IMR-90 (cell line): Measurements from ENCODE around the gene RARB. TPM values are rescaled to one million over a fixed set of nuclear protein-coding genes. Genes with fewer than 3 reads are reported as not detected.

Source experiments
- ATAC-seq: fragments of 200-7000 bp; cut with Tn5 transposase; 2 replicates; pipeline ENCODE4 v1.9.1; 2020; ENCODE audit warnings: low read depth, mild to moderate bottlenecking, moderate library complexity
- BruUV-seq: library from RNA; stranded (reverse); fragments of 400-500 nt; replicated peaks from 2 replicates; lab custom pipeline; 2021; lab: Mats Ljungman, UMichigan
- CTCF ChIA-PET: fragments of 300-600 bp; formaldehyde crosslinking; extraction: SDS; loops from one replicate; lab custom pipeline; 2021; ENCODE audit warnings: antibody characterized with exemption; lab: Yijun Ruan, JAX
- POLR2A ChIA-PET: fragments of 300-600 bp; sonication (Branson Sonifier 250); formaldehyde crosslinking; loops from one replicate; lab custom pipeline; 2022; ENCODE audit warnings: antibody characterized with exemption; ENCODE audit not compliant: unreplicated experiment; lab: Charles Lee
- DNase-seq: peaks from one replicate; pipeline ENCODE4 v3.0.0; 2013
- H2AFZ ChIP-seq: replicated peaks from 2 replicates; pipeline ENCODE3; 2013; ENCODE audit warnings: low read length, mild to moderate bottlenecking; ENCODE audit not compliant: poor library complexity
- H2AK5ac ChIP-seq: 2 replicates; pipeline ENCODE4 v1.6.1; 2013; ENCODE audit warnings: low read depth, low read length, inconsistent platforms
- H2AK9ac ChIP-seq: replicated peaks from 2 replicates; pipeline ENCODE3; 2013; ENCODE audit warnings: mild to moderate bottlenecking, low read depth, low read length, moderate library complexity; ENCODE audit not compliant: poor library complexity
- H2BK120ac ChIP-seq: 2 replicates; pipeline ENCODE4 v1.6.1; 2013; ENCODE audit warnings: low read depth, low read length, inconsistent platforms
- H2BK15ac ChIP-seq: 3 replicates; pipeline ENCODE4 v1.6.1; 2013; ENCODE audit warnings: low read depth, low read length, inconsistent platforms
- H2BK20ac ChIP-seq: 2 replicates; pipeline ENCODE4 v1.6.1; 2013; ENCODE audit warnings: low read depth, mild to moderate bottlenecking, inconsistent platforms, low read length, moderate library complexity
- H2BK5ac ChIP-seq: 2 replicates; pipeline ENCODE4 v1.6.1; 2013; ENCODE audit warnings: mild to moderate bottlenecking, low read depth, low read length, inconsistent platforms; ENCODE audit not compliant: poor library complexity, severe bottlenecking
- H3K14ac ChIP-seq: replicated peaks from 2 replicates; pipeline ENCODE4 v1.6.1; 2013; ENCODE audit warnings: low read depth, low read length, inconsistent platforms
- H3K18ac ChIP-seq: 2 replicates; pipeline ENCODE4 v1.6.1; 2013; ENCODE audit warnings: low read depth, low read length, control low read depth
- H3K23ac ChIP-seq: 2 replicates; pipeline ENCODE4 v1.6.1; 2013; ENCODE audit warnings: low read depth, low read length, inconsistent platforms
- H3K27ac ChIP-seq: 2 replicates; pipeline ENCODE4 v1.5.1; 2013; ENCODE audit warnings: mild to moderate bottlenecking, control low read depth, low read length; ENCODE audit not compliant: insufficient read depth
- H3K27me3 ChIP-seq: 2 replicates; pipeline ENCODE4 v1.6.1; 2013; ENCODE audit warnings: low read length; ENCODE audit not compliant: control insufficient read depth, insufficient read depth
- H3K36me3 ChIP-seq: 2 replicates; pipeline ENCODE4 v1.6.1; 2013; ENCODE audit warnings: low read length, mixed read lengths; ENCODE audit not compliant: control insufficient read depth, insufficient read depth
- H3K4ac ChIP-seq: 2 replicates; pipeline ENCODE4 v1.6.1; 2013; ENCODE audit warnings: low read depth, low read length, inconsistent platforms
- H3K4me1 ChIP-seq: 2 replicates; pipeline ENCODE4 v1.6.1; 2013; ENCODE audit warnings: low read length, mixed read lengths; ENCODE audit not compliant: control insufficient read depth, insufficient read depth
- H3K4me2 ChIP-seq: 2 replicates; pipeline ENCODE4 v1.6.1; 2013; ENCODE audit warnings: low read depth, mild to moderate bottlenecking, control low read depth, low read length, moderate library complexity
- H3K4me3 ChIP-seq: 2 replicates; pipeline ENCODE4 v1.5.1; 2013; ENCODE audit warnings: low read depth, mild to moderate bottlenecking, control low read depth, low read length, moderate library complexity; ENCODE audit not compliant: insufficient read depth
- H3K56ac ChIP-seq: 2 replicates; pipeline ENCODE4 v1.6.1; 2013; ENCODE audit warnings: low read length, inconsistent platforms; ENCODE audit not compliant: insufficient read depth; ENCODE audit errors: extremely low read depth
- H3K79me1 ChIP-seq, 2 experiments: 2 replicates each; pipeline ENCODE4 v1.6.1; 2013; ENCODE audit warnings: low read length in 2 of 2, inconsistent platforms in 1 of 2, low read depth in 1 of 2
- H3K9ac ChIP-seq: 2 replicates; pipeline ENCODE4 v1.6.1; 2013; ENCODE audit warnings: low read depth, low read length, control low read depth
- H3K9me1 ChIP-seq: 2 replicates; pipeline ENCODE4 v1.6.1; 2013; ENCODE audit warnings: low read length, inconsistent platforms; ENCODE audit not compliant: insufficient read depth
- H3K9me3 ChIP-seq: 2 replicates; pipeline ENCODE4 v1.6.1; 2013; ENCODE audit warnings: low read length; ENCODE audit not compliant: control insufficient read depth, insufficient read depth
- H4K20me1 ChIP-seq: 2 replicates; pipeline ENCODE4 v1.6.1; 2013; ENCODE audit warnings: low read length, inconsistent platforms; ENCODE audit not compliant: insufficient read depth
- H4K5ac ChIP-seq: 2 replicates; pipeline ENCODE4 v1.6.1; 2013; ENCODE audit warnings: mild to moderate bottlenecking, low read depth, low read length, control low read depth
- H4K8ac ChIP-seq, 2 experiments: 2 replicates each; pipeline ENCODE4 v1.6.1; 2013; ENCODE audit warnings: low read depth in 2 of 2, low read length in 2 of 2, control low read depth in 1 of 2, inconsistent platforms in 1 of 2
- H4K91ac ChIP-seq: 2 replicates; pipeline ENCODE4 v1.6.1; 2013; ENCODE audit warnings: low read depth, low read length, inconsistent platforms; ENCODE audit not compliant: insufficient read depth
- BHLHE40 ChIP-seq: fragments of 150-350 bp; IDR thresholded peaks from 2 replicates; pipeline ENCODE4 v1.6.1; 2016; ENCODE audit warnings: mild to moderate bottlenecking, low read depth, low read length
- CEBPB ChIP-seq: IDR thresholded peaks from 2 replicates; pipeline ENCODE4 v1.6.1; 2012; ENCODE audit warnings: low read depth, low read length, improper control_type of control experiment
- ELK1 ChIP-seq: fragments of 150-350 bp; IDR thresholded peaks from 2 replicates; pipeline ENCODE4 v1.6.1; 2016; ENCODE audit warnings: low read depth, mild to moderate bottlenecking, low read length, moderate library complexity, borderline replicate concordance
- MXI1 ChIP-seq: IDR thresholded peaks from 2 replicates; pipeline ENCODE4 v1.6.1; 2012; ENCODE audit warnings: low read depth, mild to moderate bottlenecking, low read length, moderate library complexity, borderline replicate concordance
- NFE2L2 ChIP-seq: fragments of 150-350 bp; IDR thresholded peaks from 2 replicates; pipeline ENCODE4 v1.6.1; 2016; ENCODE audit warnings: low read depth, mild to moderate bottlenecking, low read length
- RCOR1 ChIP-seq: IDR thresholded peaks from 2 replicates; pipeline ENCODE4 v1.6.1; 2012; ENCODE audit warnings: mild to moderate bottlenecking, low read length, improper control_type of control experiment; ENCODE audit not compliant: insufficient replicate concordance
- SMC3 ChIP-seq: fragments of 150-350 bp; IDR thresholded peaks from 2 replicates; pipeline ENCODE4 v1.6.1; 2016; ENCODE audit warnings: low read depth, mild to moderate bottlenecking, antibody characterized with exemption, low read length, moderate library complexity
- WGBS, 2 experiments: methylation state at CpG; one replicate each; pipeline versions ENCODE4 v1.1.5 to v1.1.7; 2013; ENCODE audit warnings: missing lambda C conversion rate in 2 of 2; ENCODE audit not compliant: insufficient read length in 1 of 2; ENCODE audit errors: extremely low coverage in 2 of 2; 5-methylcytosine and 5-hydroxymethylcytosine counted together
- dilution Hi-C: fragments of 300-500 bp; cut with HindIII; formaldehyde crosslinking; loops from one replicate; pipeline ENCODE4 v1.14.3; 2018; ENCODE audit warnings: low sequenced_read_pairs; ENCODE audit not compliant: unreplicated experiment
- in situ Hi-C: fragments of 300-500 bp; cut with MboI; formaldehyde crosslinking; loops from 3 replicates; pipeline ENCODE4 v1.14.3; 2019; ENCODE audit warnings: low sequenced_read_pairs, inconsistent platforms, mixed read lengths
- intact Hi-C: fragments of 100-400 bp; cut with micrococcal nuclease; formaldehyde crosslinking; loops from 2 replicates; pipeline ENCODE4 v1.10.0; 2022
- polyA plus RNA-seq, 3 experiments: library from polyadenylated mRNA; depleted of rRNA; stranded (reverse); fragments of >200 nt; gene quantifications; 2 replicates each; pipeline ENCODE4 v1.2.3, GENCODE V29; 2012; ENCODE audit warnings: low replicate concordance in 1 of 3
- total RNA-seq: library from RNA; depleted of rRNA; stranded (reverse); fragments of >200 nt; gene quantifications from 2 replicates; pipeline ENCODE4 v1.2.3, GENCODE V29; 2012

The RARB gene
- total and polyA plus RNA-seq, 2 of the 4 experiments (the other 2 are of a cell fraction), result 0.53 to 1.4 TPM

- Histone ChIP-seq H2AK5ac (no peak overlapping the region), H3K18ac (no peak overlapping the region), H3K27me3 (peaks cover 25% of the 10 kb centered on the region), H3K4me2 (peak overlapping the region; percentile 69), H4K5ac (no peak overlapping the region), H2BK15ac (no peak overlapping the region), H3K9ac (peak overlapping the region; percentile 72; the same call in 1 of the 2 replicates), H3K4me3 (peak overlapping the region; percentile 52; the same call in 1 of the 2 replicates), H2AFZ (no peak overlapping the region), H4K20me1 (no peaks in the 10 kb centered on the region), H2AK9ac (no peak overlapping the region), H3K36me3 (no peaks in the 10 kb centered on the region), H2BK5ac (no peak overlapping the region), H4K91ac (no peak overlapping the region), H3K4me1 (no peaks in the 10 kb centered on the region), H2BK120ac (no peak overlapping the region), H3K23ac (no peak overlapping the region), H3K14ac (no peak overlapping the region), H4K8ac (0 out of 4 replicates have a peak overlapping the region, but pooled peaks of 1 of the 2 experiments have one; percentile 67), H3K9me1 (no peaks in the 10 kb centered on the region), H3K27ac (no peak overlapping the region), H3K9me3 (no peaks in the 10 kb centered on the region), H3K56ac (no peak overlapping the region), H3K4ac (no peak overlapping the region), H2BK20ac (no peak overlapping the region), H3K79me1 (no peaks in the 10 kb centered on the region)
- no TSS peak for BruUV-seq
- DNase-seq (no peak), ATAC-seq (no peak)
- ChIA-PET POLR2A (no interaction called here), CTCF (no interaction called here)
- intact Hi-C loops (no loop called here), in situ Hi-C loops (no loop called here), dilution Hi-C loops (no loop called here)
- no CpG with 5 or more reads among the region's 2 CpGs for WGBS, 2 experiments
- TF ChIP-seq MXI1 (no peak), CEBPB (no peak), RCOR1 (no peak), ELK1 (no peak), NFE2L2 (no peak), SMC3 (no peak), BHLHE40 (no peak)
These were observed 908 bp upstream of the RARB start for GRCh38 chr3:25427155-25427554.
